BJ (cell line): ENCODE data around the gene GALNTL6. TPM values are rescaled to one million over a fixed set of nuclear protein-coding genes. Genes with fewer than 3 reads are reported as not detected.
"Not testable (repeated sequence)": the region's sequence is repeated elsewhere in the genome, so short reads cannot be mapped to it uniquely, and the experiment has no call there.

ENCODE experiments used
- CTCF ChIA-PET: fragments of 350-600 bp; formaldehyde crosslinking; extraction: SDS; loops from one replicate; lab custom pipeline; 2021; ENCODE audit warnings: antibody characterized with exemption, inconsistent platforms; lab: Yijun Ruan, JAX
- POLR2A ChIA-PET: fragments of 300-600 bp; sonication (Branson Sonifier 250); formaldehyde crosslinking; extraction: SDS; loops from one replicate; lab custom pipeline; 2021; ENCODE audit warnings: antibody characterized with exemption; lab: Charles Lee
- DNase-seq: peaks from one replicate; pipeline ENCODE4 v3.0.0-alpha.2; 2011; ENCODE audit warnings: low read depth
- H3K27me3 ChIP-seq: 2 replicates; pipeline ENCODE4 v1.6.0; 2011; ENCODE audit warnings: low read length; ENCODE audit not compliant: control insufficient read depth, insufficient read depth
- H3K36me3 ChIP-seq: 2 replicates; pipeline ENCODE4 v1.5.1; 2011; ENCODE audit warnings: low read length; ENCODE audit not compliant: control insufficient read depth, insufficient read depth
- H3K4me3 ChIP-seq: 2 replicates; pipeline ENCODE4 v1.5.1; 2011; ENCODE audit warnings: low read depth, mild to moderate bottlenecking, control low read depth, low read length
- polyA plus RNA-seq: library from polyadenylated mRNA; depleted of rRNA; stranded (reverse); fragments of >200 nt; gene quantifications from 2 replicates; pipeline ENCODE4 v1.2.3, GENCODE V29; 2011
- TF ChIP-seq, protein P1 (sequence below): IDR thresholded peaks from 2 replicates; pipeline ENCODE4 v1.5.1; 2011; ENCODE audit warnings: low read depth, mild to moderate bottlenecking, control low read depth, inconsistent platforms, low read length, moderate library complexity; ENCODE audit not compliant: insufficient read depth

Gene GALNTL6
- polyA plus RNA-seq, 1 experiment, result 0.02 TPM

GRCh38 chr4:172410363-172410762 is 597.2 kb downstream of the GALNTL6 start:
- H3K4me3 ChIP-seq, result no peak overlapping the region
- CTCF ChIA-PET, result no interaction called here
- TF ChIP-seq, protein P1, sequence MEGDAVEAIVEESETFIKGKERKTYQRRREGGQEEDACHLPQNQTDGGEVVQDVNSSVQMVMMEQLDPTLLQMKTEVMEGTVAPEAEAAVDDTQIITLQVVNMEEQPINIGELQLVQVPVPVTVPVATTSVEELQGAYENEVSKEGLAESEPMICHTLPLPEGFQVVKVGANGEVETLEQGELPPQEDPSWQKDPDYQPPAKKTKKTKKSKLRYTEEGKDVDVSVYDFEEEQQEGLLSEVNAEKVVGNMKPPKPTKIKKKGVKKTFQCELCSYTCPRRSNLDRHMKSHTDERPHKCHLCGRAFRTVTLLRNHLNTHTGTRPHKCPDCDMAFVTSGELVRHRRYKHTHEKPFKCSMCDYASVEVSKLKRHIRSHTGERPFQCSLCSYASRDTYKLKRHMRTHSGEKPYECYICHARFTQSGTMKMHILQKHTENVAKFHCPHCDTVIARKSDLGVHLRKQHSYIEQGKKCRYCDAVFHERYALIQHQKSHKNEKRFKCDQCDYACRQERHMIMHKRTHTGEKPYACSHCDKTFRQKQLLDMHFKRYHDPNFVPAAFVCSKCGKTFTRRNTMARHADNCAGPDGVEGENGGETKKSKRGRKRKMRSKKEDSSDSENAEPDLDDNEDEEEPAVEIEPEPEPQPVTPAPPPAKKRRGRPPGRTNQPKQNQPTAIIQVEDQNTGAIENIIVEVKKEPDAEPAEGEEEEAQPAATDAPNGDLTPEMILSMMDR, result no peak
- no peaks in the 10 kb centered on the region for H3K27me3 ChIP-seq
- DNase-seq, result no peak
- POLR2A ChIA-PET, result no interaction called here
- H3K36me3 ChIP-seq, result no peaks in the 10 kb centered on the region

DNA sequence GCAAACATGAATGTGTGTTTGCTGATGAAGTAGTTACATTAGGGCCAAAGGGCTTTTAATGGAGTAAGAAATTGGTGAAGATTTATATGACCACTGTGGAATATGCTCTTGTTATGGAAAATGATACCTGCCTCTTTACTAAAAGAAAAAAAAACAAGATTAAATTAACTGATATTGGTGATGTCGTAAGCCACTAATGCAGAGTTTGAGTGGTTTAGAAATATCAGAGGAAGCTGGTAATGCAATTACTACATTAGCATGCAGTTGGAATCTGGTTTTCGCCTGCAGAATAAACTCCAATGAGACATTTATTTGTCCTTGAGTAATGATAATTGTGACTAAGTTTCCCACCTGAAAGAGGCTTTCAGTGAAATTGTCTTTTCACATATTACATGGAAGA is 597.9 kb downstream of the GALNTL6 start:
- ChIA-PET CTCF (interaction anchor here (0.6 kb wide), 1 partner anchor 124 kb away, joined by 3 read pairs; no protein-coding TSS in a partner anchor), POLR2A (no interaction called here)
- Histone ChIP-seq H3K27me3 (no peaks in the 10 kb centered on the region), H3K4me3 (no peak overlapping the region), H3K36me3 (no peaks in the 10 kb centered on the region)
- no peak for DNase-seq
- TF ChIP-seq, protein P1, result no peak

DNA sequence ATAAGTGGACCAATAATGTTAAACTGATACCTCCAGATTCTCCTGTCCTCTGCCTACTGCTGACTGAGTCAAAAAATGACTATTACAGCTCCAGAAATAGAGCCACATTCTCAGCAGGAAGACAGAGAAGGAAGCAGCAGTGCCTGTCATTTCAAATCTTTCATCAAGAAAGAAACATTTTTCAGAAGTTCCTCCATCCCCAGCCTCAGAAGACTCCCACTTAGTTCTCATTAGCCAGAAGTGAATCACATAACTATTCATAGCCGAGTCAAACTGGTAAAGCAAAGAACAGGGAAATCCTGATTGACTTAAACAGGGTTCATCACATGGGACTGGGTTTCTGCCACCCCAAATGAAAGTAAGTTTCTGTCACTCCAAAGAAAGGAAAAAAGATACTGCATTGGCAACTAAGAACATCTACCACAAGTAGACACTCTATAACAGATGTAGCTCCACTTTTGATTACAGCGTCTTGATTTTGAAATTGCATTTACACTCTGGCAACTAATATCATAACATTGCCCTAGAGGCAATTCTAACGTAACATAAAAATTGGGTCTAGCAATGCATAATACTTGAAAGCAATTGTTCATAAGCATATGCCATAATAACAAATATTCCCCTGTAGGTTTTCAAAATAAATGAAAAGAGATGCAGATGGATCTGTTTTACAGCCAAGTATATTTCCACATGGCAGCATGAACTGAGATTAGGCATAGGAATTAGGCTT is 599.8 kb downstream of the GALNTL6 start:
- Histone ChIP-seq H3K27me3 (no peaks in the 10 kb centered on the region), H3K36me3 (no peaks in the 10 kb centered on the region), H3K4me3 (no peak overlapping the region)
- ChIA-PET CTCF (interaction anchor here (0.6 kb wide), 1 partner anchor 47 kb away, joined by 3 read pairs; no protein-coding TSS in a partner anchor), POLR2A (no interaction called here)
- DNase-seq, result no peak
- TF ChIP-seq, protein P1, result no peak

DNA sequence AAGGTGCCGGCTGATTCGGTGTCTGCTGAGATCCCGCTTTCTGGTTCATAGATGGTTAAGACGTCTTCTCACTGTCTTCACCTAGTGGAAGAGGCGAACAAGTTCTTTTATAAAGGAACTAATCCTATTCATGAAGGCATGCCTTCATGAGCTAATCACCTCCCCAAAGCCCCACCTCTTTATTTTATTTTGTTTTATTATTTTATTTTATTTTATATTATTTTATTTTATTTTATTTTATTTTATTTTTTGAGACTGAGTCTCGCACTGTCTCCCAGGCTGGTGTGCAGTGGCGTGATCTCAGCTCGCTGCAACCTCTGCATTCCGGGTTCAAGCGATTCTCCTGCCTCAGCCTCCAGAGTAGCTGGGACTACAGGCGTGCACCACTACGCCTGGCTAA is 615.8 kb downstream of the GALNTL6 start:
- H3K4me3 ChIP-seq, CTCF ChIA-PET, DNase-seq, POLR2A ChIA-PET, H3K36me3 ChIP-seq, H3K27me3 ChIP-seq: not testable (repeated sequence)

GRCh38 chr4:172480471-172480870 is 667.3 kb downstream of the GALNTL6 start:
- no peaks in the 10 kb centered on the region for H3K27me3 ChIP-seq
- no peak for DNase-seq
- POLR2A ChIA-PET, result no interaction called here
- CTCF ChIA-PET, result no interaction called here
- TF ChIP-seq, protein P1, result no peak
- no peaks in the 10 kb centered on the region for H3K36me3 ChIP-seq
- no peak overlapping the region for H3K4me3 ChIP-seq
